Mesenchymal stem cell (in vitro differentiated cells and primary cell): ENCODE data around the gene CROT.

Source experiments
- DNase-seq: peaks from one replicate; pipeline ENCODE4 v3.0.0-alpha.2; 2013
- H2AFZ ChIP-seq: one replicate; pipeline ENCODE4 v1.6.1; 2013; ENCODE audit warnings: low read depth, mild to moderate bottlenecking, control low read depth, inconsistent platforms, low read length, moderate library complexity
- H2AK5ac ChIP-seq: 2 replicates; pipeline ENCODE4 v1.6.1; 2013; ENCODE audit warnings: low read length, moderate library complexity, mild to moderate bottlenecking, inconsistent platforms; ENCODE audit not compliant: severe bottlenecking
- H2BK120ac ChIP-seq: one replicate; pipeline ENCODE4 v1.6.1; 2013; ENCODE audit warnings: low read depth, mild to moderate bottlenecking, inconsistent platforms, low read length, moderate library complexity
- H2BK12ac ChIP-seq, 2 experiments: one replicate each; pipeline ENCODE4 v1.6.1; 2013; ENCODE audit warnings: inconsistent platforms in 2 of 2, low read length in 2 of 2, mild to moderate bottlenecking in 2 of 2, moderate library complexity in 2 of 2, control low read depth in 1 of 2
- H2BK15ac ChIP-seq: one replicate; pipeline ENCODE4 v1.6.1; 2013; ENCODE audit warnings: mild to moderate bottlenecking, low read depth, inconsistent platforms; ENCODE audit not compliant: poor library complexity, severe bottlenecking
- H2BK5ac ChIP-seq: 2 replicates; pipeline ENCODE4 v1.6.1; 2013; ENCODE audit warnings: low read depth, mild to moderate bottlenecking, low read length, control low read depth, inconsistent platforms; ENCODE audit not compliant: poor library complexity, severe bottlenecking
- H3K14ac ChIP-seq, 2 experiments: one replicate each; pipeline ENCODE4 v1.6.1; 2013; ENCODE audit warnings: inconsistent platforms in 2 of 2, low read length in 2 of 2, control low read depth in 1 of 2, mild to moderate bottlenecking in 1 of 2, moderate library complexity in 1 of 2
- H3K18ac ChIP-seq, 2 experiments: one replicate each; pipeline ENCODE4 v1.6.1; 2013; ENCODE audit warnings: inconsistent platforms in 2 of 2, low read length in 2 of 2, control low read depth in 1 of 2, low read depth in 1 of 2, mild to moderate bottlenecking in 1 of 2
- H3K23ac ChIP-seq, 2 experiments: one replicate each; pipeline ENCODE4 v1.6.1; 2013; ENCODE audit warnings: inconsistent platforms in 2 of 2, low read length in 2 of 2, mild to moderate bottlenecking in 2 of 2, moderate library complexity in 2 of 2, control low read depth in 1 of 2
- H3K27ac ChIP-seq: 2 replicates; pipeline ENCODE4 v1.5.1; 2013; ENCODE audit warnings: mild to moderate bottlenecking, moderate library complexity, low read length, control low read depth, inconsistent platforms; ENCODE audit not compliant: poor library complexity, severe bottlenecking
- H3K27me3 ChIP-seq, 2 experiments: 2 replicates each; pipeline versions ENCODE4 v1.6.1 to v1.7.0; 2013; ENCODE audit warnings: low read length in 2 of 2, mild to moderate bottlenecking in 2 of 2, moderate library complexity in 2 of 2, control low read depth in 1 of 2, inconsistent platforms in 1 of 2; ENCODE audit not compliant: control insufficient read depth in 1 of 2, insufficient read depth in 1 of 2
- H3K36me3 ChIP-seq, 2 experiments: 2 replicates each; pipeline versions ENCODE4 v1.6.1 to v1.7.0; 2013; ENCODE audit warnings: low read length in 2 of 2, control low read depth in 1 of 2, inconsistent platforms in 1 of 2, low read depth in 1 of 2, mild to moderate bottlenecking in 1 of 2; ENCODE audit not compliant: insufficient read depth in 2 of 2, control insufficient read depth in 1 of 2
- H3K4ac ChIP-seq, 2 experiments: one replicate each; pipeline ENCODE4 v1.6.1; 2013; ENCODE audit warnings: inconsistent platforms in 2 of 2, low read length in 2 of 2, mild to moderate bottlenecking in 2 of 2, moderate library complexity in 2 of 2, control low read depth in 1 of 2, low read depth in 1 of 2
- H3K4me1 ChIP-seq: 2 replicates; pipeline ENCODE4 v1.6.1; 2013; ENCODE audit warnings: low read depth, low read length, control low read depth; ENCODE audit not compliant: control insufficient read depth, insufficient read depth
- H3K4me2 ChIP-seq: 2 replicates; pipeline ENCODE4 v1.6.1; 2013; ENCODE audit warnings: low read length, mild to moderate bottlenecking, inconsistent platforms; ENCODE audit not compliant: poor library complexity, severe bottlenecking
- H3K4me3 ChIP-seq, 2 experiments: 2 replicates each; pipeline versions ENCODE4 v1.5.1 to v1.7.0; 2013; ENCODE audit warnings: low read length in 2 of 2, mild to moderate bottlenecking in 2 of 2, control low read depth in 1 of 2, low read depth in 1 of 2; ENCODE audit not compliant: insufficient read depth in 1 of 2
- H3K79me1 ChIP-seq: replicated peaks from 2 replicates; pipeline ENCODE4 v1.6.1; 2013; ENCODE audit warnings: mild to moderate bottlenecking, control low read depth, low read length, inconsistent platforms; ENCODE audit not compliant: poor library complexity, severe bottlenecking
- H3K9ac ChIP-seq: 2 replicates; pipeline ENCODE4 v1.7.0; 2013; ENCODE audit warnings: mild to moderate bottlenecking, low read length, moderate library complexity
- H3K9me3 ChIP-seq: 2 replicates; pipeline ENCODE4 v1.7.0; 2013; ENCODE audit warnings: mild to moderate bottlenecking, low read length; ENCODE audit not compliant: control insufficient read depth
- H4K8ac ChIP-seq: one replicate; pipeline ENCODE4 v1.6.1; 2013; ENCODE audit warnings: inconsistent platforms, mild to moderate bottlenecking, low read length, moderate library complexity
- H4K91ac ChIP-seq: one replicate; pipeline ENCODE4 v1.6.1; 2013; ENCODE audit warnings: mild to moderate bottlenecking, low read length, inconsistent platforms
- WGBS: methylation state at CpG from one replicate; pipeline ENCODE4 v1.1.7; 2013; ENCODE audit warnings: mixed read lengths; 5-methylcytosine and 5-hydroxymethylcytosine counted together

The CROT gene

GRCh38 chr7:87420173-87420572 is 74.7 kb downstream of the CROT start:
- no peak overlapping the region for H4K91ac ChIP-seq
- H3K9ac ChIP-seq: no peak overlapping the region
- no peaks in the 10 kb centered on the region for H3K79me1 ChIP-seq
- H3K14ac ChIP-seq: no peak overlapping the region
- H3K27me3 ChIP-seq: no peaks in the 10 kb centered on the region
- H3K4me2 ChIP-seq: no peak overlapping the region
- H2BK12ac ChIP-seq: no peak overlapping the region
- no peak overlapping the region for H2AFZ ChIP-seq
- H3K23ac ChIP-seq: no peak overlapping the region
- 96% methylated on average over 3 of the region's 4 CpGs for WGBS
- no peak overlapping the region for H4K8ac ChIP-seq
- H3K4me1 ChIP-seq: no peaks in the 10 kb centered on the region
- H3K36me3 ChIP-seq: no peaks in the 10 kb centered on the region
- no peak overlapping the region for H2AK5ac ChIP-seq
- no peak overlapping the region for H2BK5ac ChIP-seq
- no peak overlapping the region for H3K27ac ChIP-seq
- no peak overlapping the region for H3K18ac ChIP-seq
- no peak overlapping the region for H3K4me3 ChIP-seq
- H2BK120ac ChIP-seq: no peak overlapping the region
- H2BK15ac ChIP-seq: no peak overlapping the region
- no peak for DNase-seq
- H3K4ac ChIP-seq: no peak overlapping the region
- no peaks in the 10 kb centered on the region for H3K9me3 ChIP-seq

GRCh38 chr7:87424075-87424474 is 78.6 kb downstream of the CROT start:
- H3K23ac ChIP-seq: no peak overlapping the region
- WGBS: 92% methylated on average over 4 of the region's 5 CpGs
- no peak overlapping the region for H4K8ac ChIP-seq
- no peak overlapping the region for H2BK120ac ChIP-seq
- no peak overlapping the region for H2BK5ac ChIP-seq
- H3K4me3 ChIP-seq: no peak overlapping the region
- H3K27ac ChIP-seq: no peak overlapping the region
- H3K14ac ChIP-seq: no peak overlapping the region
- H2BK15ac ChIP-seq: no peak overlapping the region
- no peaks in the 10 kb centered on the region for H3K27me3 ChIP-seq
- no peaks in the 10 kb centered on the region for H3K4me1 ChIP-seq
- no peak overlapping the region for H2AFZ ChIP-seq
- DNase-seq: no peak
- H3K9me3 ChIP-seq: no peaks in the 10 kb centered on the region
- H3K18ac ChIP-seq: no peak overlapping the region
- no peak overlapping the region for H2AK5ac ChIP-seq
- no peak overlapping the region for H3K9ac ChIP-seq
- H3K4ac ChIP-seq: no peak overlapping the region
- no peak overlapping the region for H2BK12ac ChIP-seq
- H3K4me2 ChIP-seq: no peak overlapping the region
- H3K36me3 ChIP-seq: no peaks in the 10 kb centered on the region
- H4K91ac ChIP-seq: no peak overlapping the region
- H3K79me1 ChIP-seq: no peaks in the 10 kb centered on the region

DNA sequence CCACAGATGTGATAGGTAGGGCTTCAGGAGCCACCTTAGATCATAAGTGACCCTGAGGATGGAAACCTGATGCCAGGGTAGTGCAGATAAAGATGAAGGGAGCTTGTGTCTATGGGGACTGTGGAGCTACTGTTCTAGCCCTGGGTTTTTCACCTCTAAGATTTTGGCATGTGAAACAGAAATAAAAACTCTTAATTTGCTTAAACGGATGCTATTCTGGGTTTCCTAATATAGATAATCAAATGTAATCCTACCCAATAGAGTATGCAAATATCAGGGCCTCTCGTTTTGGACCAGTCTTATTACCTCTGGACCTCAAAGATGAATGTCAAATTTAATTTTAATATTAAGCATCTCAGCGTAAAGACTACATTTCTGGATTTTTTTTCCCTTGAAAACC is 80.7 kb downstream of the CROT start:
- H3K27me3 ChIP-seq: no peaks in the 10 kb centered on the region
- WGBS: 88% methylated on average over 1 of the region's 3 CpGs
- no peak overlapping the region for H3K9ac ChIP-seq
- H3K4me3 ChIP-seq: no peak overlapping the region
- H3K4me1 ChIP-seq: no peaks in the 10 kb centered on the region
- no peaks in the 10 kb centered on the region for H3K79me1 ChIP-seq
- H2AFZ ChIP-seq: no peak overlapping the region
- no peak overlapping the region for H3K27ac ChIP-seq
- no peak overlapping the region for H2BK12ac ChIP-seq
- no peak overlapping the region for H2BK120ac ChIP-seq
- H3K23ac ChIP-seq: no peak overlapping the region
- H3K36me3 ChIP-seq: no peaks in the 10 kb centered on the region
- no peak overlapping the region for H3K4ac ChIP-seq
- H3K14ac ChIP-seq: no peak overlapping the region
- DNase-seq: no peak
- no peak overlapping the region for H2BK5ac ChIP-seq
- no peak overlapping the region for H4K91ac ChIP-seq
- H3K18ac ChIP-seq: no peak overlapping the region
- H3K4me2 ChIP-seq: no peak overlapping the region
- no peak overlapping the region for H2AK5ac ChIP-seq
- H3K9me3 ChIP-seq: no peaks in the 10 kb centered on the region
- no peak overlapping the region for H4K8ac ChIP-seq
- no peak overlapping the region for H2BK15ac ChIP-seq

DNA sequence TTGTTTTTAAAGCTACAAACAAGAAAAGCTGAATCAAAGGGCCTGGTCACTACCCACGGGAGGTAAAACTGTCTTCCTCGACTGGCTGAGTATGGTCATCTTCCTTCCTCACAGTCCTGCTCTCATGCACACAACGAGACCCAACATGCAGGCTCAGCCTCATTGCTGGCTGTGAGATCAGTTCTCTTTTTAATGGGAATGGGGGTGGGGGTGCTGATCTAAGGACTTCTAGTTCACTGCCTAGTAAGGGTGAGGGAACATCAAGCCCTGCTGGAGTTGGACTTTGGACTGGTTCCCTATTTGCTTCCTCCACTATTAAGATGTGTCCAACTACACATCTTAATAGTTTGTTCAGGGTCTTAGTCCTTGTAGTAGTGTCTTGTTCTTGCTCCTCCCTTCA is 81.8 kb downstream of the CROT start:
- H4K8ac ChIP-seq: no peak overlapping the region
- H3K4me3 ChIP-seq: no peak overlapping the region
- WGBS: 90% methylated on average over 2 of the region's 3 CpGs
- H3K14ac ChIP-seq: no peak overlapping the region
- no peaks in the 10 kb centered on the region for H3K79me1 ChIP-seq
- H2BK12ac ChIP-seq: no peak overlapping the region
- H2BK5ac ChIP-seq: no peak overlapping the region
- H4K91ac ChIP-seq: no peak overlapping the region
- H3K27ac ChIP-seq: no peak overlapping the region
- no peak overlapping the region for H2BK15ac ChIP-seq
- no peak overlapping the region for H2AK5ac ChIP-seq
- H3K4ac ChIP-seq: no peak overlapping the region
- H3K4me1 ChIP-seq: no peaks in the 10 kb centered on the region
- DNase-seq: no peak
- H3K4me2 ChIP-seq: no peak overlapping the region
- no peak overlapping the region for H2BK120ac ChIP-seq
- no peak overlapping the region for H3K9ac ChIP-seq
- no peaks in the 10 kb centered on the region for H3K27me3 ChIP-seq
- H3K36me3 ChIP-seq: no peaks in the 10 kb centered on the region
- H3K9me3 ChIP-seq: no peaks in the 10 kb centered on the region
- no peak overlapping the region for H2AFZ ChIP-seq
- no peak overlapping the region for H3K23ac ChIP-seq
- H3K18ac ChIP-seq: no peak overlapping the region
